Subcutaneous abdominal adipose tissue (tissue), 5 donors: Measurements from ENCODE around the gene LRP5.
A peak's percentile ranks its signal among the peaks of the same experiment; 100 is the strongest.
"Not testable (repeated sequence)": the region's sequence is repeated elsewhere in the genome, so short reads cannot be mapped to it uniquely, and the experiment has no call there.

Experiments used
- H3K27ac ChIP-seq: one replicate; pipeline ENCODE4 v1.7.0; 2013; ENCODE audit warnings: low read depth, mild to moderate bottlenecking, inconsistent platforms, low read length, moderate library complexity
- H3K27me3 ChIP-seq, 5 donors: one replicate each; pipeline ENCODE4 v1.7.0; 2013; ENCODE audit warnings: low read length in 5 of 5, inconsistent platforms in 1 of 5; ENCODE audit not compliant: control insufficient read depth in 5 of 5, insufficient read depth in 4 of 5
- H3K36me3 ChIP-seq, 5 donors: one replicate each; pipeline ENCODE4 v1.7.0; 2013; ENCODE audit warnings: low read length in 5 of 5; ENCODE audit not compliant: control insufficient read depth in 5 of 5, insufficient read depth in 5 of 5
- H3K4me1 ChIP-seq, 5 donors: one replicate each; pipeline ENCODE4 v1.7.0; 2013; ENCODE audit warnings: low read length in 5 of 5, mild to moderate bottlenecking in 3 of 5, moderate library complexity in 1 of 5; ENCODE audit not compliant: control insufficient read depth in 5 of 5, insufficient read depth in 5 of 5
- H3K4me3 ChIP-seq, 5 donors: one replicate each; pipeline ENCODE4 v1.7.0; 2013; ENCODE audit warnings: low read length in 5 of 5, low read depth in 1 of 5
- H3K9ac ChIP-seq, 5 donors: one replicate each; pipeline ENCODE4 v1.7.0; 2013; ENCODE audit warnings: low read length in 5 of 5, mild to moderate bottlenecking in 4 of 5, moderate library complexity in 3 of 5
- H3K9me3 ChIP-seq, 5 donors: one replicate each; pipeline ENCODE4 v1.7.0; 2013; ENCODE audit warnings: low read length in 5 of 5; ENCODE audit not compliant: control insufficient read depth in 5 of 5
- donor health status: healthy.
- donor health status: healthy.
- donor health status: healthy.
- donor health status: healthy.
- donor health status: healthy.

LRP5 gene

DNA sequence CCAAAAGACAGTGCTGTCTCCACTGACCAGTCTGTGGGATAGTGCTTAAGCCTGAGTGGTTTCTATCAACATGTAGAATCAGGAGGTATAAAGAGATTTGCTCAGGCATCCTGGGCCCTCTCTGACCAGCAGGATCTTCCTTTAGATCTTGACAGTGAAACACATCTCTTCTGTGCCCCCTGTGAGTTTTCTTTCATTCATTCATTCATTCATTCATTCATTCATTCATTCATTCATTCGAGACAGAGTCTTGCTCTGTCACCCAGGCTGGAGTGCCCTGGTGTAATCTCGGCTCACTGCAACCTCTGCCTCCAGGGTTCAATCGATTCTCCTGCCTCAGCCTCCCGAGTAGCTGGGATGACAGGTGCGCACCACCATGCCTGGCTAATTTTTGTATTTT lies 121.8 kb downstream of the LRP5 start:
- not testable (repeated sequence) for H3K27ac ChIP-seq, H3K4me3 ChIP-seq, H3K9ac ChIP-seq, H3K9me3 ChIP-seq, H3K27me3 ChIP-seq
- Histone ChIP-seq H3K36me3 (peaks cover 6 to 94% (median 88%) of the 10 kb centered on the region in 5 donors), H3K4me1 (peaks cover 3 to 22% (median 20%) of the 10 kb centered on the region in 5 donors)

GRCh38 chr11:68436162-68436888 lies 123.9 kb downstream of the LRP5 start:
- no peak overlapping the region for H3K4me3 ChIP-seq
- no peaks in the 10 kb centered on the region for H3K9me3 ChIP-seq
- H3K9ac ChIP-seq: peak overlapping the region in 1 of 5 donors; percentile 15
- H3K36me3 ChIP-seq: peaks cover 0 to 94% (median 88%) of the 10 kb centered on the region in 5 donors
- no peaks in the 10 kb centered on the region for H3K27me3 ChIP-seq
- peaks cover 3 to 25% (median 20%) of the 10 kb centered on the region in 5 donors for H3K4me1 ChIP-seq
- H3K27ac ChIP-seq: peak overlapping the region; percentile 57

DNA sequence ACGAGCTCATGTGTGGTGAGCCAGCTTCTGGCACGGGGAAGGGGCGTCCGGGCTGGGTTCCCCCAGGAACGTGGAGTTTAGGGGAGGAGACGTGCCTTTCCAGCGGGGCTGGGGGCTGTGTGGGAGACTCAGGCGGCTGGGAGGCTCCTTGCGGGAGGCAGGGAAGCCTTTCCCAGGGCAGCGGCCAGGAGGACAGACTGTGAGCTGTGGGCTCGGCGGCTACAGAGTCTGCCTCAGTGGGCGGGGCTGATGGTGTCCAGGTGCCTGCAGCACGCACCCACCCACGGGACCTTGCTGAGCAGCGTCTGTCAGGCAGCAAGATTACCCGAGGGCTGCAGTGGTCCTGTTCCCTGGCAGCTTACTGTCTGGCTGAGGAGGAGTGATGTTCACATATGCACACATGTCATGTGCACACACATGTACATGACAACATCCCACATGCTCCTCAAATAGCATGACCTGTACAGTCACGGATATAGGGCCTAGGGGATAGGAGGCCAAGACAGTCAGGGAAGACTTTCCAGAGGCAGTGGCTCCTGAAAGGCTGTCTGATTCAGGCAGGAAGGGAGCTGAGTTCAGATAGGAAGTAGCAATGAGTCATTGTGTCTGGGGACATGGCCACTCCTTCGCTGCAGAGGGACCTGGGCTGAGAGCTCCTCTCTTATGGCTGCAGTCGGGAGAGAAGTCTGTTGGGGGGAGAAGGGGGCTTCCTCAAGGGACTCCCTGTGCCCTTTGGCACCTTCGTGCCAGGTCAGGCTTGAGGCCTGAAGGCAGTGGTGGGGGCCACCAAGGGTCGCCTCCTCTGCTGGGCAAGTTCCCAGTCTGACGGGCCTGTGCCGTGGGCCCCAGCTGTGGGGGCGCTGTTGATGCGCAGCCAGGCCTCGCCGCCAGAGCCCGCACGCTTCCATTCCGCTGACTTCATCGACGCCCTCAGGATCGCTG lies 124.9 kb downstream of the LRP5 start:
- H3K27ac ChIP-seq: peak overlapping the region; percentile 57
- peak overlapping the region in 1 of 5 donors; percentile 14 for H3K4me3 ChIP-seq
- H3K9ac ChIP-seq: peak overlapping the region in 2 of 5 donors; percentile 15 to 42
- H3K9me3 ChIP-seq: no peaks in the 10 kb centered on the region
- H3K27me3 ChIP-seq: no peaks in the 10 kb centered on the region
- H3K36me3 ChIP-seq: peaks cover 0 to 93% (median 87%) of the 10 kb centered on the region in 5 donors
- H3K4me1 ChIP-seq: peaks cover 3 to 28% (median 20%) of the 10 kb centered on the region in 5 donors

GRCh38 chr11:68437927-68438657 lies 125.7 kb downstream of the LRP5 start:
- peaks cover 3 to 28% (median 20%) of the 10 kb centered on the region in 5 donors for H3K4me1 ChIP-seq
- H3K4me3 ChIP-seq: no peak overlapping the region
- no peaks in the 10 kb centered on the region for H3K27me3 ChIP-seq
- peak overlapping the region; percentile 57 for H3K27ac ChIP-seq
- no peaks in the 10 kb centered on the region for H3K9me3 ChIP-seq
- H3K9ac ChIP-seq: peak overlapping the region in 1 of 5 donors; percentile 14
- H3K36me3 ChIP-seq: peaks cover 0 to 93% (median 87%) of the 10 kb centered on the region in 5 donors

- Histone ChIP-seq H3K4me3 (no peak overlapping the region), H3K27ac (no peak overlapping the region), H3K9me3 (no peaks in the 10 kb centered on the region), H3K27me3 (no peaks in the 10 kb centered on the region), H3K36me3 (peaks cover 0 to 86% (median 80%) of the 10 kb centered on the region in 5 donors), H3K4me1 (peaks cover 3 to 28% (median 20%) of the 10 kb centered on the region in 5 donors), H3K9ac (peak overlapping the region in 1 of 5 donors; percentile 14)
Measured at GRCh38 chr11:68438658-68439259, 126.4 kb downstream of the LRP5 start.

- no peaks in the 10 kb centered on the region for H3K27me3 ChIP-seq
- H3K36me3 ChIP-seq: peaks cover 0 to 81% (median 73%) of the 10 kb centered on the region in 5 donors
- no peak overlapping the region for H3K27ac ChIP-seq
- no peak overlapping the region for H3K4me3 ChIP-seq
- H3K9me3 ChIP-seq: no peaks in the 10 kb centered on the region
- no peak overlapping the region for H3K9ac ChIP-seq
- H3K4me1 ChIP-seq: peaks cover 3 to 28% (median 20%) of the 10 kb centered on the region in 5 donors
Measured at GRCh38 chr11:68439355-68440065, 127.1 kb downstream of the LRP5 start.

DNA sequence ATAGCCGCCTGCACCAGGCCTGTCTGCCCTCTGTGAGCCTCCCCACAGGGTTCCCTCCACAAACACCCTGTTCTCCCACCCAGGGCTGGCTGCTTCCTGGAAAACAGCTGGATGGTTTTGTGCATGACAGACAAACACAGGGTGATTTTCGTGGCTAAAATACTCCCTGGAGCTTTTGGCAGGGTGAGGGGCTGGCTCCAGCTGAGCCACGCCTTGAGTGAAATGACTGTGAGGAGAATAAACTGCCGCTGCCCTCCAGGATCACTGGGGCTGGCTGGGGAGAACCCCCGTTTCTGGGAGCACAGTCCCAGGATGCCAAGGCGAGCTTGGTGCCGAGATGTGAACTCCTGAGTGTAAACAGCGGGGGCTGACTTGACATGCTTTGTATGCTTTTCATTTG lies 127.8 kb downstream of the LRP5 start:
- H3K9me3 ChIP-seq: no peaks in the 10 kb centered on the region
- H3K9ac ChIP-seq: no peak overlapping the region
- peaks cover 3 to 28% (median 20%) of the 10 kb centered on the region in 5 donors for H3K4me1 ChIP-seq
- H3K27ac ChIP-seq: no peak overlapping the region
- H3K36me3 ChIP-seq: peaks cover 0 to 76% (median 70%) of the 10 kb centered on the region in 5 donors
- H3K27me3 ChIP-seq: no peaks in the 10 kb centered on the region
- H3K4me3 ChIP-seq: no peak overlapping the region

DNA sequence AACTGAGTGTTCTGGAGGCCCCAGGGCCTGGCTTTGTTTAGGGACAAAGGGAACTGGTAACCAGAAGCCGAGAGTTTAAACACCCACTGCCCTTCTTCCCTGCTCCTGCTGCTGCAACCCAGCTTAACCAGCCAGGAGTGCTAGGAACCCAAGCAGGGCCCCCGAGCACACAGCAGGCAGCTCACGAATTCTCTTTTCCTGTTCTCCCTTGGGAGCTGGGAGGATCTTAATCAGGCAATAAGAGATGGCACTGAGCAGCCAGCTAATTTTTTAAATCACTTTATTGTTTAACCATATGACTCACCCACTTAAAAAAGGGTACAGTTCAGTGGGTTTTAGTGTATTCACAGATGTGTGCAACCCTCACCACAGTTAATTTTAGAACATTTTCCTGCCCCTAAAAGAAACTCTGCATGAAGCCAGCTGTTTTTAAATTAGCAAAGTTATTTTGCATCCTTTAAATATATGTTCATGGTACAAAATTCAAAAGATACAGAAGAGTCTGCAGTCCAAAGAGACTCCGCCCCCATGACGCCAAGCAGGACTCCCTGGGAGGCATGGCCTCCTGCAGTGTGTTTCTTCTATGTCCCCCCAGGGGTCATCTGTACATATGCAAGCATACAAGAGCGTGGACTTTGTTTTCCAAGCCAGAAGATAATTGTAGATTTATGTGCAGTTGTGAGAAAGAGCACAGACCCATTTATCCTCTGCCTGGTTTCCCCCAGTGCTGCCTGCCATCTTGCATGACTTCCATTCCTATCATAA lies 129.3 kb downstream of the LRP5 start:
- H3K27ac ChIP-seq: no peak overlapping the region
- no peaks in the 10 kb centered on the region for H3K27me3 ChIP-seq
- H3K4me1 ChIP-seq: peaks cover 3 to 24% (median 19%) of the 10 kb centered on the region in 5 donors
- H3K4me3 ChIP-seq: no peak overlapping the region
- no peak overlapping the region for H3K9ac ChIP-seq
- no peaks in the 10 kb centered on the region for H3K9me3 ChIP-seq
- H3K36me3 ChIP-seq: peaks cover 0 to 77% (median 72%) of the 10 kb centered on the region in 5 donors
